Mesothelial cell of epicardium (in vitro differentiated cells): ENCODE data around the gene HOXA5. TPM values are rescaled to one million over a fixed set of nuclear protein-coding genes. Genes with fewer than 3 reads are reported as not detected.
A peak's percentile ranks its signal among the peaks of the same experiment; 100 is the strongest.

Experiments used
- DNase-seq, 2 experiments: peaks; one replicate each; pipeline ENCODE4 v3.0.0; 2021; ENCODE audit warnings: low spot score in 2 of 2; ENCODE audit not compliant: unreplicated experiment in 2 of 2
- H3K27ac Mint-ChIP-seq: 2 replicates; pipeline ENCODE4 v1.8.0; 2021; ENCODE audit warnings: mixed read lengths
- H3K27me3 Mint-ChIP-seq: 2 replicates; pipeline ENCODE4 v1.8.0; 2021; ENCODE audit warnings: low read depth, mixed read lengths
- H3K36me3 Mint-ChIP-seq: 2 replicates; pipeline ENCODE4 v1.8.0; 2021; ENCODE audit warnings: mixed read lengths
- H3K4me1 Mint-ChIP-seq: 2 replicates; pipeline ENCODE4 v1.8.0; 2021; ENCODE audit warnings: mixed read lengths
- H3K4me3 Mint-ChIP-seq: 2 replicates; pipeline ENCODE4 v1.8.0; 2021; ENCODE audit warnings: mild to moderate bottlenecking, moderate library complexity, mixed read lengths
- H3K9me3 Mint-ChIP-seq: 2 replicates; pipeline ENCODE4 v1.8.0; 2021; ENCODE audit warnings: mixed read lengths
- total RNA-seq: library from RNA; stranded (reverse); gene quantifications from 3 replicates; pipeline ENCODE4 v1.2.1, GENCODE V29; 2021
- TF ChIP-seq, protein P1 (sequence below): fragments of 200-600 bp; sonication (generic); IDR thresholded peaks from one replicate; pipeline ENCODE4 v1.5.0; 2021; ENCODE audit warnings: antibody characterized with exemption; ENCODE audit not compliant: unreplicated experiment

HOXA5 gene
- total RNA-seq, 1 donor from 2014 or later, result 133 TPM

DNA sequence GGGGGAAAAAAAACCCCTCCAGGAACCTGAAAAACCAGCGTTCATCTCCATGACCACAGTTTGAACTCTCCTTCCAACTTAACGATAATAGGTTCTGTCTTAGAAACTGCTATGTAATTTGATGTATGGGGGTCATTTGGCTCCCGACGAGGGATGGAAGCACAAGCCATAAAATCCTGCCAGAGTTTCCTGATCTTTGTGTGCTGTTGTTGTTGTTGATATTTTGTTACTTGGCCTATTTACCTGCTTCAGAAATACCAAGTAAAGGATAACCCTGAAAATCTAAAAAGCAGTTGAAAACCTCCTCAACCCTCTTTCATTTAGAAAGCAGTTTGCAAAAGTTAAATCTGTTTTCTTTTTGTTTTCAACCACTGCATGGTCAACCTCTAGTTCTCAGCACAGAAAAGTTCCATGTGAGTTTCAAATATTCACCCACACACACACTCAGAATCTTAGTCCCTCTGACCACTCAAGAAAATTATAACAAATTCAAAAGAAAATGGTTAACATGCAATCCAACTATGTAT lies 31.7 kb downstream of the HOXA5 start:
- Mint-ChIP-seq H3K4me1 (peaks cover 53% of the 10 kb centered on the region), H3K9me3 (no peaks in the 10 kb centered on the region), H3K4me3 (peak overlapping the region; percentile 98), H3K36me3 (peaks cover 19% of the 10 kb centered on the region), H3K27ac (peak overlapping the region; percentile 100), H3K27me3 (no peaks in the 10 kb centered on the region)
- DNase-seq, result no peak
- TF ChIP-seq, protein P1, sequence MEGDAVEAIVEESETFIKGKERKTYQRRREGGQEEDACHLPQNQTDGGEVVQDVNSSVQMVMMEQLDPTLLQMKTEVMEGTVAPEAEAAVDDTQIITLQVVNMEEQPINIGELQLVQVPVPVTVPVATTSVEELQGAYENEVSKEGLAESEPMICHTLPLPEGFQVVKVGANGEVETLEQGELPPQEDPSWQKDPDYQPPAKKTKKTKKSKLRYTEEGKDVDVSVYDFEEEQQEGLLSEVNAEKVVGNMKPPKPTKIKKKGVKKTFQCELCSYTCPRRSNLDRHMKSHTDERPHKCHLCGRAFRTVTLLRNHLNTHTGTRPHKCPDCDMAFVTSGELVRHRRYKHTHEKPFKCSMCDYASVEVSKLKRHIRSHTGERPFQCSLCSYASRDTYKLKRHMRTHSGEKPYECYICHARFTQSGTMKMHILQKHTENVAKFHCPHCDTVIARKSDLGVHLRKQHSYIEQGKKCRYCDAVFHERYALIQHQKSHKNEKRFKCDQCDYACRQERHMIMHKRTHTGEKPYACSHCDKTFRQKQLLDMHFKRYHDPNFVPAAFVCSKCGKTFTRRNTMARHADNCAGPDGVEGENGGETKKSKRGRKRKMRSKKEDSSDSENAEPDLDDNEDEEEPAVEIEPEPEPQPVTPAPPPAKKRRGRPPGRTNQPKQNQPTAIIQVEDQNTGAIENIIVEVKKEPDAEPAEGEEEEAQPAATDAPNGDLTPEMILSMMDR, result no peak

DNA sequence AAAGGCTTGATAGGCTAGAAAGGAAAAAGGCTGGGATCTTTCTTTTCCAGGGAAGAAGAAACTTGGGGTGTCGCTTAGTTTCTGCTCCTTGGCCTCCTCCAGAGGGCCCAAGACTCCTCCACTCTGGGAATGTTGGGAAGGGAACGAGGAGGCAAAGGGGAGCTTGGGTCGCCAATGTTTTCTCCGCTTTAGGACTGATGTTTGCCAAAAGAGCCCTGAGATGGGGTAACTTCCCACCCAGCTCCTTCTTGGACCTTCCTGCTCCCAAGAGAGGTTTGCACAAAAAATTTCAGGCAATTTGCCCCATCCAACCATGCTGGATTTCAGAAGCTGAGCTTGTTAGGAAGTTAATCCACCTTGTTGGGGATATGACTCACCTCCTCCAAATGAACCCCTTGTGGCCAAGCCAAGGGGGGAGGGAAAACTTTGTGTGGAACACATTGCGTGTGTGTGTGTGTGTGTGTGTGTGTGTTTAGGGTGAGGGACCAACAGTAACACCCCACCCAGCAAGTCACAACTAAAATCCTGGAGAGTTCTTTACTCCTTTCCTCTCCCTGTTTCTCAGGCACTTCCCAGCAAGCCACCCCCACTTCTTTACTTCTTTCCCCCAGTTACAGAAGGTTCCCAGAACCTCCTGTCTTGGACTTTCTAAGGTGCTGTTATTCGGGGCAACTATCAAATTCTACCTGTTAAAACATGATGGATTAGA lies 32.3 kb downstream of the HOXA5 start:
- no peaks in the 10 kb centered on the region for H3K27me3 Mint-ChIP-seq
- DNase-seq, result no peak
- peaks cover 55% of the 10 kb centered on the region for H3K4me1 Mint-ChIP-seq
- H3K36me3 Mint-ChIP-seq, result peaks cover 14% of the 10 kb centered on the region
- H3K4me3 Mint-ChIP-seq, result peak overlapping the region; percentile 98
- peak overlapping the region; percentile 100 for H3K27ac Mint-ChIP-seq
- TF ChIP-seq, protein P1, result no peak
- H3K9me3 Mint-ChIP-seq, result no peaks in the 10 kb centered on the region

DNA sequence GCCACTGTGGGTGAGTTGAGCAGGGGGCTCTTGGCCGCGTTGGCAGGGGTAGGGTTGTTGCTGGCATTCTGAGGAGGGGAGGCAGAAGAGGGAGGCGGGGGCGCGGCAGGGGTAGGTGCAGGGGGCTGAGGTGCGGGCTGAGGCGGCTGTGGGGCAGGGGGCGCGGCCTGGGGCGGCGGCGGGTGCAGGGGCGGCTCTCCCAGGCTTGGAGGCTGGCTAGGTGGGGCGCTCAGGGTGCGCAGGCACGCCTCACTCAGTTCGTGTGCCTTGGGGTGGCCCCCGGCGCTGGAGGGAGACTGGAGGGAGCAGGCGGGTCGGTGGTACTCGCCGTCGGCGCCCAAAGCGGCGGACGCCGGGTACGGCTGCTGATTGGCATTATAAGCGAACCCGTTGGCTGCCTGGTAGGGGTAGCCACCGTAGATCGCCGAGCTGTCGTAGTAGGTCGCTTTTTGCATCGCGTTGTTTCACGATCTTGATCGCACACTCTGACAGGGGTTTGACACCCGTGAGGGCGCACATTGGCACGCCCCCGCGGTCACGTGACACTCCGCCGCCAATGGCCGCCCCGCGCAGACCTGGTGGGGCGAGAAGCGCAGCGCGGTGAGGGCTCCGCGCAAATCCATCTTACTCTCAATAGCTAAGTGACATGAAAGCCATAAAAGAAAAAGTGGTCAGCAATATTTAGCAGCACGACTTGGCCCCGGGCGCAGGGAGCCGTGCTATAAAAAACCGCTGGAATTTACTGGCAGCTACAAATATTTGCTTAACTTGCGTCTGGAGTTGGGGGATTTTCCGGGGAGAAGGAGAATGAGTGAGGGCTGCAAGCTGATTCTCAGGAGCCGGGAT lies 33.1 kb downstream of the HOXA5 start:
- H3K27ac Mint-ChIP-seq, result peak overlapping the region; percentile 100
- TF ChIP-seq, protein P1, result no peak
- H3K4me1 Mint-ChIP-seq, result peaks cover 63% of the 10 kb centered on the region
- H3K4me3 Mint-ChIP-seq, result peak overlapping the region; percentile 98
- no peaks in the 10 kb centered on the region for H3K9me3 Mint-ChIP-seq
- peak; percentile 82 to 93 for DNase-seq
- peaks cover 8% of the 10 kb centered on the region for H3K36me3 Mint-ChIP-seq
- no peaks in the 10 kb centered on the region for H3K27me3 Mint-ChIP-seq

DNA sequence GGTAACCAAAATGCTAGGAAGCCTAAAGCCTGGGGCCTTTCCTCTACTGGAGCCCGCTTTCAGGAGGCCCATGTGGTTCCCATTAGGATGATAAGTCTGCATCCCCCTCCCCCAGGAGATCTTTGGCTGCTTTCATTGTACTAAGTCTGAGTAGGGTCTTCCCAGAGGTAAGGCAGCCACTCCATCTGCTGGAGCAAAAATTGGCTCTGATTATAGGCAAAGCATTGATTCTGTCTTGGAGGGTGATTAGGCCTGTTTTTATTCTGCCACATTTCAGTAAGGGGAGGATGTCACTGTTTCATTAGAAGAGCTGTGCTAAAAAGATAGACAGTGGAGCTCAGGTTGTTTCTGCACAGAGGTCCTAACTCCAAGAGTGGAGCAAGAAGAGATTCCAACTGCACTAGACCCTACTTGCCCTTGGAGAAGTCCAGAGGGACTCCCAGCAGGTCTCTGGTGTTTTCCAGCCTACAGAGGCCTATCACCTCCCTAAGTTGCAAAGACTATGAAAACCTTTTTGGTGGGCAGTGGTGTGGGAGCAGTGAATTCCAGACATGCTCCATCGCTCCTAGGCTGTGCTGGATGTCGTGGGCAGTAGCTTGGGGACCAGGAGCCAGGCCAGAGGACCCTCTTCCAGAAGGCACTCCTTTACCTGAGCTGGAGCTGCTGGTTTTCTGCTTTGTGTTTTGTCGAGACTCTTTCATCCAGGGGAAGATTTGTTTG lies 33.9 kb downstream of the HOXA5 start:
- H3K4me1 Mint-ChIP-seq, result peaks cover 71% of the 10 kb centered on the region

More for the DNA sequence above, 33.9 kb downstream of the HOXA5 start:
- TF ChIP-seq, protein P1, result no peak
- Mint-ChIP-seq H3K4me3 (peak overlapping the region; percentile 98), H3K9me3 (no peaks in the 10 kb centered on the region), H3K27ac (peak overlapping the region; percentile 100), H3K27me3 (no peaks in the 10 kb centered on the region), H3K36me3 (peaks cover 3% of the 10 kb centered on the region)
- no peak for DNase-seq
